ENCODE data around the gene MPRIP.

Gene MPRIP

GRCh38 chr17:17089796-17090641 is 47.8 kb downstream of the MPRIP start:
- DNase-seq, result no peak

- DNase-seq, result no peak
Measured at GRCh38 chr17:17090642-17091103, 48.4 kb downstream of the MPRIP start.

GRCh38 chr17:17091276-17091675 is 49.0 kb downstream of the MPRIP start:
- peak; percentile 27 for DNase-seq

- DNase-seq, result no peak
Measured at GRCh38 chr17:17091856-17092756, 49.8 kb downstream of the MPRIP start.

GRCh38 chr17:17093764-17094163 is 51.5 kb downstream of the MPRIP start:
- no peak for DNase-seq

- no peak for DNase-seq
Measured at GRCh38 chr17:17096438-17097178, 54.4 kb downstream of the MPRIP start.

GRCh38 chr17:17097763-17098345 is 55.6 kb downstream of the MPRIP start:
- DNase-seq, result no peak

GRCh38 chr17:17098551-17099179 is 56.4 kb downstream of the MPRIP start:
- no peak for DNase-seq

GRCh38 chr17:17102176-17102575 is 59.9 kb downstream of the MPRIP start:
- no peak for DNase-seq

GRCh38 chr17:17103160-17103559 is 60.9 kb downstream of the MPRIP start:
- no peak for DNase-seq

GRCh38 chr17:17104036-17104435 is 61.8 kb downstream of the MPRIP start:
- DNase-seq, result no peak

- no peak for DNase-seq
Measured at GRCh38 chr17:17104494-17104893, 62.2 kb downstream of the MPRIP start.

- no peak for DNase-seq
Measured at GRCh38 chr17:17105976-17106375, 63.7 kb downstream of the MPRIP start.

- DNase-seq, result no peak
Measured at GRCh38 chr17:17106756-17107155, 64.5 kb downstream of the MPRIP start.

GRCh38 chr17:17107281-17107680 is 65.0 kb downstream of the MPRIP start:
- DNase-seq, result no peak

GRCh38 chr17:17107891-17108431 is 65.7 kb downstream of the MPRIP start:
- no peak for DNase-seq

GRCh38 chr17:17108451-17109049 is 66.3 kb downstream of the MPRIP start:
- DNase-seq, result no peak

GRCh38 chr17:17109256-17109655 is 67.0 kb downstream of the MPRIP start:
- DNase-seq, result no peak

- peak; percentile 73 for DNase-seq
Measured at GRCh38 chr17:17109907-17110306, 67.7 kb downstream of the MPRIP start.

GRCh38 chr17:17110520-17110919 is 68.3 kb downstream of the MPRIP start:
- DNase-seq, result no peak
